ENCODE results near the gene LRFN3. TPM values are rescaled to one million over a fixed set of nuclear protein-coding genes. Genes with fewer than 3 reads are reported as not detected.

Gene LRFN3
- total and polyA plus RNA-seq, 4 donors = 0.89 to 8.4 (median 2.1) TPM

DNA sequence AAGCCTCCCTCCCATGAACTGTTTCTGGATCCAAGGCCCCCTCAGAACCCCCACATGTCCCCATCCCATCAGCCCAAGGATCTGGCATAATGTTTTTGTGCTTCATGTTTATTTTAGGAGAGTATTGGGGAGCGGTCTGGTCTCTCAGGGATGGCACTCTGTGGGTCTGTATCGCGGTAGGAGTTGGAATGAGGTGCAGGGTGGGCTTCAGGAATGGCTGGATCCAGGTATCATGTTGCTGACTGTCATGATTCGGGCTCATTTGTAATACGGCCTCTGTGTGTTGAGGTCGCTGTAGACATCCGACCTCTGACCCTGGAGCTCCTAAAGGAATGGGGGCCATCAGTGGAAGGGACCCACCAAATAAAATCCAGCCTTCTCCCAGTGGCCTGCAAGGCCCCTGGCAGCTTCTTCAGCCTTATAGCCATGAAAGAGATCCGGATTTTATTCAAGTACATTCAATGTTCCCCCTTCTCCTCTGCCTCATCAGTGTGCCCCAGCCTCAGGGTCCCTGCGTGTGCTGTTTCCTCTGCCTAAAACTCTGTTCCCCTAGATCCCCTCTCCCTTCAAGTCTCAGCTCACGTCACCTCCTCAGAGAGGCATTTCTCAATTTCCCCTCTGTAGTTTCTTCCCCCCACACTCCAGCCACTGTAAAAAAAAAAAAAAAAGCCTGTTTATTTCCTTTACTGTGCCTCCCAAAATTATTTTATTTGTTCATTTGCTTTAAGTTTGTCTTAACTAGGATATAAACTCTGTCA lies 31.7 kb upstream of the LRFN3 start:
- Histone ChIP-seq H3K36me3 (ENCODE audit: control insufficient read depth in 4 of 4, insufficient read depth in 3 of 4, low read depth in 1 of 4, low read length in 3 of 4) (no peaks in the 10 kb centered on the region), H3K27ac (ENCODE audit: low read depth in 1 of 2, low read length in 2 of 2) (peak overlapping the region; percentile 66 to 78), H3K4me3 (ENCODE audit: low read depth in 1 of 3, low read length in 3 of 3) (no peak overlapping the region), H3K27me3 (ENCODE audit: control insufficient read depth in 4 of 4, insufficient read depth in 4 of 4, low read length in 3 of 4) (no peaks in the 10 kb centered on the region), H3K9ac (ENCODE audit: low read depth in 1 of 2, low read length in 2 of 2) (no peak overlapping the region), H3K9me3 (ENCODE audit: control insufficient read depth in 4 of 4, low read length in 3 of 4) (no peaks in the 10 kb centered on the region), H3K4me1 (ENCODE audit: control insufficient read depth in 4 of 4, insufficient read depth in 4 of 4, low read length in 3 of 4) (peaks cover 0 to 4% (median 2%) of the 10 kb centered on the region in 4 donors)
- DNase-seq (ENCODE audit: low spot score) = no peak
- 88% methylated on average over 10 of the region's 10 CpGs for WGBS
- TF ChIP-seq RXRA (IDR thresholded peaks at IDR 0.05) = no peak
- TF ChIP-seq, protein P1, sequence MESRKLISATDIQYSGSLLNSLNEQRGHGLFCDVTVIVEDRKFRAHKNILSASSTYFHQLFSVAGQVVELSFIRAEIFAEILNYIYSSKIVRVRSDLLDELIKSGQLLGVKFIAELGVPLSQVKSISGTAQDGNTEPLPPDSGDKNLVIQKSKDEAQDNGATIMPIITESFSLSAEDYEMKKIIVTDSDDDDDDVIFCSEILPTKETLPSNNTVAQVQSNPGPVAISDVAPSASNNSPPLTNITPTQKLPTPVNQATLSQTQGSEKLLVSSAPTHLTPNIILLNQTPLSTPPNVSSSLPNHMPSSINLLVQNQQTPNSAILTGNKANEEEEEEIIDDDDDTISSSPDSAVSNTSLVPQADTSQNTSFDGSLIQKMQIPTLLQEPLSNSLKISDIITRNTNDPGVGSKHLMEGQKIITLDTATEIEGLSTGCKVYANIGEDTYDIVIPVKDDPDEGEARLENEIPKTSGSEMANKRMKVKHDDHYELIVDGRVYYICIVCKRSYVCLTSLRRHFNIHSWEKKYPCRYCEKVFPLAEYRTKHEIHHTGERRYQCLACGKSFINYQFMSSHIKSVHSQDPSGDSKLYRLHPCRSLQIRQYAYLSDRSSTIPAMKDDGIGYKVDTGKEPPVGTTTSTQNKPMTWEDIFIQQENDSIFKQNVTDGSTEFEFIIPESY (IDR thresholded peaks at IDR 0.05) = no peak
- TF ChIP-seq YY1 (IDR thresholded peaks at IDR 0.05) = no peak
- no peak for TF ChIP-seq SP1 (IDR thresholded peaks at IDR 0.05)
- TF ChIP-seq, protein P2, sequence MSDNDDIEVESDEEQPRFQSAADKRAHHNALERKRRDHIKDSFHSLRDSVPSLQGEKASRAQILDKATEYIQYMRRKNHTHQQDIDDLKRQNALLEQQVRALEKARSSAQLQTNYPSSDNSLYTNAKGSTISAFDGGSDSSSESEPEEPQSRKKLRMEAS (IDR thresholded peaks at IDR 0.05) = no peak
- no peak for TF ChIP-seq EGR1 (IDR thresholded peaks at IDR 0.05; ENCODE audit: low read depth in 2 of 2)
- TF ChIP-seq, protein P3, sequence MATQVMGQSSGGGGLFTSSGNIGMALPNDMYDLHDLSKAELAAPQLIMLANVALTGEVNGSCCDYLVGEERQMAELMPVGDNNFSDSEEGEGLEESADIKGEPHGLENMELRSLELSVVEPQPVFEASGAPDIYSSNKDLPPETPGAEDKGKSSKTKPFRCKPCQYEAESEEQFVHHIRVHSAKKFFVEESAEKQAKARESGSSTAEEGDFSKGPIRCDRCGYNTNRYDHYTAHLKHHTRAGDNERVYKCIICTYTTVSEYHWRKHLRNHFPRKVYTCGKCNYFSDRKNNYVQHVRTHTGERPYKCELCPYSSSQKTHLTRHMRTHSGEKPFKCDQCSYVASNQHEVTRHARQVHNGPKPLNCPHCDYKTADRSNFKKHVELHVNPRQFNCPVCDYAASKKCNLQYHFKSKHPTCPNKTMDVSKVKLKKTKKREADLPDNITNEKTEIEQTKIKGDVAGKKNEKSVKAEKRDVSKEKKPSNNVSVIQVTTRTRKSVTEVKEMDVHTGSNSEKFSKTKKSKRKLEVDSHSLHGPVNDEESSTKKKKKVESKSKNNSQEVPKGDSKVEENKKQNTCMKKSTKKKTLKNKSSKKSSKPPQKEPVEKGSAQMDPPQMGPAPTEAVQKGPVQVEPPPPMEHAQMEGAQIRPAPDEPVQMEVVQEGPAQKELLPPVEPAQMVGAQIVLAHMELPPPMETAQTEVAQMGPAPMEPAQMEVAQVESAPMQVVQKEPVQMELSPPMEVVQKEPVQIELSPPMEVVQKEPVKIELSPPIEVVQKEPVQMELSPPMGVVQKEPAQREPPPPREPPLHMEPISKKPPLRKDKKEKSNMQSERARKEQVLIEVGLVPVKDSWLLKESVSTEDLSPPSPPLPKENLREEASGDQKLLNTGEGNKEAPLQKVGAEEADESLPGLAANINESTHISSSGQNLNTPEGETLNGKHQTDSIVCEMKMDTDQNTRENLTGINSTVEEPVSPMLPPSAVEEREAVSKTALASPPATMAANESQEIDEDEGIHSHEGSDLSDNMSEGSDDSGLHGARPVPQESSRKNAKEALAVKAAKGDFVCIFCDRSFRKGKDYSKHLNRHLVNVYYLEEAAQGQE (IDR thresholded peaks at IDR 0.05) = no peak
- no peak for TF ChIP-seq FOXA1 (IDR thresholded peaks at IDR 0.05)
- no peak for TF ChIP-seq FOXA2 (IDR thresholded peaks at IDR 0.05)
- no peak for TF ChIP-seq HNF4A (conservative IDR thresholded peaks at IDR 0.05)
- TF ChIP-seq JUND (IDR thresholded peaks at IDR 0.05) = no peak
- no peak for TF ChIP-seq TAF1 (conservative IDR thresholded peaks at IDR 0.05)

DNA sequence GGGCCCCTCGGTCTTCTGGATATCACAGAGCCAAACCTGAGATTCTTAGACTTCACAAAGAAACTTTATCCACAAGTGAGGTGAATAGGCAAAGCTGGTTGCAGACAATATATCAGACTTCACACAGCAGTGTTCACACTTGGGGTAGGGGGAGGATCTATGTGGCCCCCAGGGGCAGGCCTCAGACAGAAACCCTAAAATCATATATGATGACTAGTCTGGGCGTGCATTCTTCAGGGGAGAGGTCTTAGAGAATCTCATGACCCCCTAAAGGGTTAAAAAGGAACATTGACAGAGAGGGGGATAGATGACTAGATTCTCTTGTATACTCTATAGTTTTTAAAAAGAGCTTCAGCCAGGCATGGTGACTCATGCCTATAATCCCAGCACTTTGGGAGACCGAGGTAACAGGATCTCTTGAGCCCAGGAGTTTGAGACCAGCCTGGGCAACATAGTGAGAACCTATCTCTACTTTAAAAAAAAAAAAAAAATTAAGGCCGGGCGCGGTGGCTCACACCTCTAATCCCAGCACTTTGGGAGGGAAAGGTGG lies 30.9 kb upstream of the LRFN3 start:
- DNase-seq (ENCODE audit: low spot score) = no peak
- H3K9me3 ChIP-seq (ENCODE audit: control insufficient read depth in 4 of 4, low read length in 3 of 4) = no peaks in the 10 kb centered on the region
- H3K27ac ChIP-seq (ENCODE audit: low read depth in 1 of 2, low read length in 2 of 2) = peak overlapping the region; percentile 63 to 78
- H3K27me3 ChIP-seq (ENCODE audit: control insufficient read depth in 4 of 4, insufficient read depth in 4 of 4, low read length in 3 of 4) = no peaks in the 10 kb centered on the region
- no peak overlapping the region for H3K9ac ChIP-seq (ENCODE audit: low read depth in 1 of 2, low read length in 2 of 2)
- no peak overlapping the region for H3K4me3 ChIP-seq (ENCODE audit: low read depth in 1 of 3, low read length in 3 of 3)
- 86% methylated on average over 6 of the region's 6 CpGs for WGBS
- no peaks in the 10 kb centered on the region for H3K36me3 ChIP-seq (ENCODE audit: control insufficient read depth in 4 of 4, insufficient read depth in 3 of 4, low read depth in 1 of 4, low read length in 3 of 4)
- peaks cover 0 to 4% (median 0%) of the 10 kb centered on the region in 4 donors for H3K4me1 ChIP-seq (ENCODE audit: control insufficient read depth in 4 of 4, insufficient read depth in 4 of 4, low read length in 3 of 4)
- TF ChIP-seq, protein P1 (IDR thresholded peaks at IDR 0.05) = no peak
- no peak for TF ChIP-seq HNF4A (conservative IDR thresholded peaks at IDR 0.05)
- no peak for TF ChIP-seq FOXA1 (IDR thresholded peaks at IDR 0.05)
- no peak for TF ChIP-seq GABPA (IDR thresholded peaks at IDR 0.05 in 1 of 2, conservative IDR thresholded peaks at IDR 0.05 in 1 of 2)
- TF ChIP-seq RXRA (IDR thresholded peaks at IDR 0.05) = no peak
- TF ChIP-seq, protein P3 (IDR thresholded peaks at IDR 0.05) = no peak
- TF ChIP-seq NR2F2 (IDR thresholded peaks at IDR 0.05) = no peak
- TF ChIP-seq SP1 (IDR thresholded peaks at IDR 0.05) = no peak
- TF ChIP-seq RAD21 (IDR thresholded peaks at IDR 0.05) = no peak
- no peak for TF ChIP-seq YY1 (IDR thresholded peaks at IDR 0.05)
- TF ChIP-seq, protein P4, sequence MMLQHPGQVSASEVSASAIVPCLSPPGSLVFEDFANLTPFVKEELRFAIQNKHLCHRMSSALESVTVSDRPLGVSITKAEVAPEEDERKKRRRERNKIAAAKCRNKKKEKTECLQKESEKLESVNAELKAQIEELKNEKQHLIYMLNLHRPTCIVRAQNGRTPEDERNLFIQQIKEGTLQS (IDR thresholded peaks at IDR 0.05) = no peak
- TF ChIP-seq TAF1 (conservative IDR thresholded peaks at IDR 0.05) = no peak

All from liver (tissue), 9 donors.